Measurements from ENCODE around the gene NAT16.
"Not testable (repeated sequence)": the region's sequence is repeated elsewhere in the genome, so short reads cannot be mapped to it uniquely, and the experiment has no call there.

The NAT16 gene

GRCh38 chr7:101180130-101180755, at the start of gene NAT16:
Gene NAT16 (minus strand): TSS chr7:101180293. CDS start chr7:101174807, 5,486 bp downstream.
- no peak for DNase-seq (ENCODE audit: low spot score)

GRCh38 chr7:101226721-101227120, 46.6 kb upstream of the NAT16 start:
- no peak for DNase-seq (ENCODE audit: low spot score)

GRCh38 chr7:101225650-101226049, 45.6 kb upstream of the NAT16 start:
- DNase-seq (ENCODE audit: low spot score): no peak

GRCh38 chr7:101223528-101223927, 43.4 kb upstream of the NAT16 start:
- DNase-seq (ENCODE audit: low spot score): no peak

DNA sequence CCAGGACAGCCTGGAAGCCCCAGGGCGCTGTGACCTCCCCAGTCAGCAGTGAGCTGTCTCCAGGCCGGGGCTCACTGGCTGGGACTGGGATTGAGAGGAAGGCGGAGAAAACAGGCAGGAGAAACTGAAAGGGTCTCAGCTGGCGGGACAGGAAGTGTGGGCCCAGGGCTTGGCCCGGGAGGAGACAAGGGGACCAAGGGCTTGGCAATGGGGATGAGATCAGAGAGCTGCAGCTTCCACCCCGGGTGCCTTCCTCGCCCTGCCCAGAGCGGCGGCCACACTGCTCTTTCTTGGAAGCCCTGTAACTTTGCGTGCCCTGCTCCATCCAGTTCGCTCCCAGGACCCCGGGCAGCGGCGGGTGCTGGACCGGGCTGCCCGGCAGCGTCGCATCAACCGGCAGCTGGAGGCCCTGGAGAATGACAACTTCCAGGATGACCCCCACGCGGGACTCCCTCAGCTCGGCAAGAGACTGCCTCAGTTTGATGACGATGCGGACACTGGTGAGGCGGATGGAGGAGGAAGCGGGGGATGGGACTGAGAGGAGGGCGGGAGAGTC, 42.3 kb upstream of the NAT16 start:
- no peak for DNase-seq (ENCODE audit: low spot score)

- DNase-seq (ENCODE audit: low spot score): no peak
Measured at GRCh38 chr7:101220295-101220694, 40.2 kb upstream of the NAT16 start.

DNA sequence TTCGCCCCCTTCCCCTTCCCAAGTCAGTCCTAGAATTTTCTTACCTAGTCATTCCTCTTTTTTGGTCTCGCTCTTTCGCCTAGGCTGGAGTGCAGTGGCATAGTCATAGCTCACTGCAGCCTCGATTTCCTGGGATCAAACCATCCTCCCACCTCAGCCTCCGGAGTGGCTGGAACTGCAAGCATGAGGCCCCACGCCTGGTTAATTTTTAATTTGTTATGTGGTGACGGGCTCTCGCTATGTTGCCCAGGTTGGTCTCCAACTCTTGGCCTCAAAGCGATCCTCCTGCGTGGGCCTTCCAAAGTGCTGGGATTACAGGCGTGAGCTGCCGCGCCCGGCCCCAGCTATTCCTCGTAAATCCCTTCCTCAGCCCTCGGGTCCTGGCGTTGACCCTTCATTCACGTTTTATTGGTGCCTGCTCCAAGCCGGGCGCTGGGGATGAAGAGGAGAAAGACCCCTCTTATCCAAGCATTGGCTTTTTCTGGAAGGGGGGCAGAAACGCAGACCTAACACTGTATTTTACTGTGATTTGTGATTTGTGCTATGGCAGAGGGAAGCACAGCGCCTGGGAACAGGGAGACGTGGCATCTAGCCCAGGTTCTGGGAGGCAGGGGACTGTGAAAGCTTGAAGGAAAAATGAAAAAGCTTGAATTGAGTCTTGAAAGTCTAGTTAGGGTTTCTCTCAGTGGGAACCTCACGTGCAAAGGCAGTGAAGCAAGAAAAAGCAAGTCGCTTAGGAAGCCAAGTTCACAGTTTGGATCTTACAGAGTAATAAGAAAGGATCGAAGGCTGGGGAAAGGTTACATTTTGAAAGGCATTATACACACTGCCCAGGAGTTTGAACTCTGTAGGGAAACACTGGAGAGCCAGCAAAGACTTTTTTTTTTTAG, 38.4 kb upstream of the NAT16 start:
- DNase-seq (ENCODE audit: low spot score): no peak

DNA sequence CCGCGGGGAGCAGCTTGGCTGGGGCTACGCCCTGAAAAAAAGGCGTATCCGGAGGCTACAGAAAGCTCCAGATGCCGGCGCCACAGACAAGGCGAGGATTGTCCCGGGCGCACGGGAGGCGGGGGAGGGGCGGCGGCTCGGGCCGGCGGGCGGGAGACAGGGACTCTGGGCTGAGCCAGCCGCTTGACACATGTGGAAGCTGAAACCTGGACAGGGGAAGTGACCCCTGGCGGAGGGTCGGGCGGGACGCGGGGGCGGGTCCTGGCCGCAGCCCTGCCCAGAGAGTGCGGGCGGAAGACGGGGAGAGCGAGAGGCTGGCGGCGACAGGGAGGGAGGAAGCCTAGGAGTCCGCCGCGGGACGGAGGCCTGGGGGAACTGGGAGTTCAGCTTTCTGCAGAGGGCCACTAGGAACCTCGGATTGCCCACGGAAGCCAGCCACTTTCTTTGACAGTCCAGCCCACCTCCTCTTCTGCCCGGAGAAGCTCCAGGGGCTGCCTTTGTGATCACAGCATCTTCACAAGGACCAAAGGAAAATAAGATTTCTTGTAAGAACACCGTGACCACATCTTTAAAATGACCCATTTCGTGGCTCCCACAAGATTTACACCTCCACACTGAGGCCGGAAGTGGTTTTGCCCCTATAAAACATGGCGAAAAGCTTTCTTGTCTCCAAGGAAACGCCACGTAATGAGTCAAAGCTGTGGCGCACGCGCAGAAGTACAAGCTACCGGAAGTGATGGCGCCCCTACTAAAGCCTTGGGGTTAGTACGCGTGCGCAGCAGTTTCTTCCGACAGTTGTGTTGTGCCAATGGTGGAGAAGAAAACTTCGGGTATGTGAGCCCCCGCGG, 37.5 kb upstream of the NAT16 start, which contains the start of the genes PLOD3 and ZNHIT1:
Gene PLOD3 (minus strand): TSS at position 194 of the 848 bp plus-strand sequence. CDS start 307 bp downstream, outside the sequence.
Gene ZNHIT1 (plus strand): TSS at position 778 of the 848 bp plus-strand sequence. CDS start 31 bp downstream, at position 809.
- peak; percentile 100 for DNase-seq (ENCODE audit: low spot score)

DNA sequence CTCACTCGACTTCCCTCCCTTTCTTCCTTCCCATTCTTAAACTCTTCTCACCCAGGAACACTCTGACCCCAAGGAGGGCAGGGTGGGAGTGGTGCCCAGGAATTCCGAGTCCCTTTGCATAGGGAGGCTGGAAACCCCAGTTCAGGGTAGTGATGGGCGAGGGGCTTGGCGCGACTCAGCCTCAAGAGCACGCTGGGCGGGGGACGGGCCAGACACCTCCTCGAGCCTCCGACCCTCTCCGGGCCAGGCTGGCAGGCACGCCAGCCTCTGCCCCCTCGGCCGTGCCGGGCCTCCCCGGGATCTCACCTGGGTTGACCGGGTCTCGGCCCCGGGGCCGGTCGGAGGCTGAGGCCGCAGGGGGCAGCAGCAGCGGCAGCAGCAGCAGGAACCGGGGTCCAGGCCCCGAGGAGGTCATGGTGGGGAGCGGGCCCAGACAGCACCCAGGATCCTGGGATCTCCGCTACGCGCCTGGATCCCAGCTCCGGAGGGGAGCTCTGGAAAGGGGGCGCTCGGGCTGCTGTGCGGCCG, 36.8 kb upstream of the NAT16 start:
- DNase-seq (ENCODE audit: low spot score): no peak

DNA sequence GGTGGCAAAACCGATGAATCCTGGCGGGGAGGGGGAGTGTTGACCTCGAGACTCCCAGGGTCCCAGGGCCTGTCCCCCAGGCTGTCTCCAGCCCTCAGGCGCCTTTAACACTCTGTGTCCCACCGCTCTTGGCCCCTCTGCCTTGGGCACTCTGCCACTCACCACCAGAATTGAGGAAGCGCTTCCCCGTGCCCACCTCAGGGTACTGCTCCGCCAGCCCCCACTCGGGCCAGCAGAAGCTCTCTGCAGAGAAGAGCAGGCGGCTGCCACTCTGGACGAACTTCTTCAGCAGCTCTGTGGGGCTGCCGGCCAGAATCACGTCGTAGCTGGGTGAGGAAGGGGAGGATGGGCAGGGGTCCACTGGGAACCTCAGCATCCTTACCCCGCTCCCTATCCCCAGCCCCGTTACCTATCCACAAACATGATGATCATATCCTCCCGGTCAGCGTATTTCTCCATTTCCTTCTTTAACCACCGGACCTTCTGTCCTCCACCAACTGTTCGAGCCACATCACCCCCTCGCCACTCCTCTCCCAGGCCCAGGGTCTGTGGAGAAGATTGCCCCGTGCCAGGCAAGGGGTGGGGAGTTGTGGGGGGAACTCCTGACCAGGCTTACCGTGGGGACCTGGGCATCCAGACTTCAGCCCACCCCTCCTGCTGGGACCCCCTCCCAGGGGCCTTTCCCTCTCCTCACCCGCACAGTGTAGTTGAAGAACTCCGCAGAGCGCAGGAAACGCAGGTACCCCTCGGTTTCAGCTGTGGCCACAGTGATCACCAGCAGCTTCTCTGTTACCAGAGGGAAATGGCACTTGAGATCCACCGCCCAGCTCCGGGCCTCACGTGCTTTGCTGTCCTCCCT, 36.1 kb upstream of the NAT16 start:
- DNase-seq (ENCODE audit: low spot score): peak; percentile 62

DNA sequence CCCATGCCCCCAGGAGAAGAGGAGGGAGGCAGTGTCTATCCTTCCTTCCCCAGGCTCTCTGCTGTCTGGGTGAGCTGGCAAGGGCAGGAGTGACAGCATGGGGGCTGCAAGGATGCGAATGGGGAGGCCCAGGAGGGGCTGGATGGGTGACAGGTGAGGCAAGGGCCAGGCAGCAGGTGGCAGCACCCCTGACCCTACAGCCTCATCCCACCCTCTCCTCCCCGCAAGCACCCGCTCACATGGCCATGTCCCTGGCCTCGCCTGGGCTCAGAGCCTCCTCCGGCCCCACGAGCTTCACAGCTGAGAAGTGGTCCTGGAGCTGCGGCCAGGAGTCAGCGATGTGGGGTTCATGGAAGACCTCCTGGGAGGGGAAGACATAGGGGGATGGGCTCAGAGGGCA, 31.9 kb upstream of the NAT16 start:
- no peak for DNase-seq (ENCODE audit: low spot score)

DNA sequence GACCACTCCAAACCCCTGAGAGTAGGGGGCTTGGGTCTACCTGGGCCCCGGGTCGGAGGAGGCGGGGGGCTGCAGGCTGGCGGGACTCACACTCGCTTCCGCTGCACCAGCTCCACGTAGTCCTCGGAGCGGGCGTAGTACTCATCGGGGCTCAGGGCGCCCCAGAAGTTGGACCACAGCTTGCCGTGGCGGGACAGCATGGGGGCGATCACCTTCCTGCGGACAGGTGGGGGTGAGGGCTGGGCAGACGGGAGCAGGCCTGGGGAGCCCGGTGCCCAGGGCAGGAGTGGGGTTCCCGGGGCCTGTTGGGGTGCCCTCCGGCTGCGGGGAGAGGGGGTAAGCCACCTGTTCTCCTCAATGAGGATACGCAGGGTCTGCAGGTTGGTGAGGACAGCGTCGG, 31.4 kb upstream of the NAT16 start:
- DNase-seq (ENCODE audit: low spot score): no peak

DNA sequence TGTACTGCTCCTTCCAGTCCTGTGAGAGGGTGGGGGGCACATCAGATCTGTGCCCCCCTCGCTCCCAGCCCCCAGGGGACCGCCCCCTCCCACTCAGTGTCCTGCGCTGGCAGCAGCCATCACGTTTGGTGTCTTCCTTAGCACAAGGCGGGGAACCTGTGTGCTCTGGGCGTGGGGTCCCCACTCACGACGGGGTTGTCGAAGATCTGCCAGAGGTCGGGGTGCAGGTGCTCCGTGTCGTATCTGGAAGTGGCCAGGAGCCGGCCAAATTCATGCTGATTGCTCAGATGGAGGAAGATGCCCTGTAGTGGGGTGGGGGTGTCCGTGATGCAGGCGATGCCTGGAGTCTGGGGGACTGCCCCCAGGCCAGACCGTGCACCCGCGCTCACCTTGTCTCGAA, 30.1 kb upstream of the NAT16 start:
- no peak for DNase-seq (ENCODE audit: low spot score)

GRCh38 chr7:101208794-101209193, 28.7 kb upstream of the NAT16 start:
- DNase-seq (ENCODE audit: low spot score): no peak

GRCh38 chr7:101207459-101207858, 27.4 kb upstream of the NAT16 start:
- DNase-seq (ENCODE audit: low spot score): no peak

DNA sequence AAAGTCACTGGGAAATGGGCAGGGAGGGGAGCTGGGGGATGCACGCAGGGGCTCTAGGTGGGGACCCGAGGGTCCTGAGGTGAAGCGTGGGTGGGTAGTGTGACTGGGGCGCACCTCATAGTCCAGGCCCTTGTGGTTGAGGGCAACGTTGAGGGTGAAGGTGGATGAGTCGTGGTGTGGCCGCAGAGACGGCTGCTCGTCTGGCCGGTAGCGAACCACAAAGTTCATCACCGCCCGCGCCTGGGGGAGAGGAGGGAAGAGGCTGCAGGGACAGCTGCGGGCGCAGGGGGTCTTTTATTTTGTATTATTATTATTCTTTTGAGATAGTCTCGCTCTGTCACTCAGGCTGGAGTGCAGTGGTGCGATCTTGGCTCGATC, 26.6 kb upstream of the NAT16 start:
- DNase-seq (ENCODE audit: low spot score): no peak

GRCh38 chr7:101205901-101206664, 26.0 kb upstream of the NAT16 start:
- no peak for DNase-seq (ENCODE audit: low spot score)

- DNase-seq (ENCODE audit: low spot score): not testable (repeated sequence)
Measured at GRCh38 chr7:101203740-101204738, 23.9 kb upstream of the NAT16 start.

DNA sequence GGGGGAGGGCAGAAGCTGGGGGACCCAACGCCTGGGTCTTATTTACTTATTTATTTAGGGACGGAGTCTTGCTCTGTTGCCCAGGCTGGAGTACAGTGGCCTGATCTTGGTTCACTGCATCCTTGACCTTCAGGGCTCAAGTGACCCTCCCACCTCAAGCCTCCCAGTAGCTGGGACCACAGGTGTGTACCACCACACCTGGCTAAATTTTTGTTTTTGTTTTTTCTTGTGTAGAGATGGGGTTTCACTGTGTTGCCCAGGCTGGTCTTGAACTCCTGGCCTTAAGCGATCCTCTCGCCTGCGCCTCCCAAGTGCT, 22.5 kb upstream of the NAT16 start:
- DNase-seq (ENCODE audit: low spot score): no peak

Measured in hepatic stellate cell (primary cell).